ENCODE measurements around the gene TGDS. TPM values are rescaled to one million over a fixed set of nuclear protein-coding genes. Genes with fewer than 3 reads are reported as not detected.
"Not testable (repeated sequence)": the region's sequence is repeated elsewhere in the genome, so short reads cannot be mapped to it uniquely, and the experiment has no call there.

Gene TGDS
- total RNA-seq, 4 donors from 2014 or later = 6.8 to 11.4 (median 10.4) TPM

- Histone ChIP-seq H3K27me3 (no peaks in the 10 kb centered on the region), H3K27ac (no peak overlapping the region), H3K4me1 (no peaks in the 10 kb centered on the region), H3K9me3 (no peaks in the 10 kb centered on the region), H3K36me3 (no peaks in the 10 kb centered on the region), H3K4me3 (no peak overlapping the region)
- no peak for ATAC-seq
- TF ChIP-seq POLR2A (IDR thresholded peaks at IDR 0.05) (no peak), POLR2AphosphoS5 (IDR thresholded peaks at IDR 0.05) (no peak), EP300 (IDR thresholded peaks at IDR 0.05) (no peak)
- 74 to 88% methylated on average over 6 to 7 of the region's 7 CpGs for WGBS, 2 donors (ENCODE audit: low coverage in 1 of 2)
These were observed 58.0 kb downstream of the TGDS start for GRCh38 chr13:94537740-94538630.

GRCh38 chr13:94535775-94536174 lies 60.2 kb downstream of the TGDS start:
- TF ChIP-seq POLR2AphosphoS5 (IDR thresholded peaks at IDR 0.05) (no peak), EP300 (IDR thresholded peaks at IDR 0.05) (no peak), CTCF (IDR thresholded peaks at IDR 0.05) (no peak), POLR2A (IDR thresholded peaks at IDR 0.05) (no peak)
- Histone ChIP-seq H3K36me3 (no peaks in the 10 kb centered on the region), H3K4me3 (no peak overlapping the region), H3K4me1 (no peaks in the 10 kb centered on the region), H3K9me3 (peaks cover 0 to 7% (median 0%) of the 10 kb centered on the region in 3 donors), H3K27ac (no peak overlapping the region), H3K27me3 (no peaks in the 10 kb centered on the region)
- 48% methylated on average over 3 of the region's 4 CpGs; no CpG with 5 or more reads in 1 of the 2 donors for WGBS, 2 donors (ENCODE audit: low coverage in 1 of 2)
- no peak for ATAC-seq

GRCh38 chr13:94535231-94535630 lies 60.7 kb downstream of the TGDS start:
- Histone ChIP-seq H3K36me3 (no peaks in the 10 kb centered on the region), H3K9me3 (peaks cover 0 to 7% (median 0%) of the 10 kb centered on the region in 3 donors), H3K4me1 (no peaks in the 10 kb centered on the region), H3K27me3 (no peaks in the 10 kb centered on the region), H3K27ac (no peak overlapping the region), H3K4me3 (no peak overlapping the region)
- ATAC-seq = no peak
- TF ChIP-seq CTCF (IDR thresholded peaks at IDR 0.05) (no peak), POLR2AphosphoS5 (IDR thresholded peaks at IDR 0.05) (no peak), EP300 (IDR thresholded peaks at IDR 0.05) (no peak), POLR2A (IDR thresholded peaks at IDR 0.05) (no peak)
- 76 to 82% methylated on average over 2 of the region's 2 CpGs for WGBS, 2 donors (ENCODE audit: low coverage in 1 of 2)

- Histone ChIP-seq H3K27ac (no peak overlapping the region), H3K4me3 (no peak overlapping the region), H3K27me3 (no peaks in the 10 kb centered on the region), H3K9me3 (peaks cover 0 to 7% (median 0%) of the 10 kb centered on the region in 3 donors), H3K4me1 (no peaks in the 10 kb centered on the region), H3K36me3 (no peaks in the 10 kb centered on the region)
- TF ChIP-seq POLR2AphosphoS5 (IDR thresholded peaks at IDR 0.05) (no peak), POLR2A (IDR thresholded peaks at IDR 0.05) (no peak), EP300 (IDR thresholded peaks at IDR 0.05) (no peak), CTCF (IDR thresholded peaks at IDR 0.05) (no peak)
- ATAC-seq = no peak
- 55 to 90% methylated on average over 1 of the region's 1 CpG for WGBS, 2 donors (ENCODE audit: low coverage in 1 of 2)
These were observed 61.8 kb downstream of the TGDS start for GRCh38 chr13:94534166-94534565.

GRCh38 chr13:94532278-94532677 lies 63.7 kb downstream of the TGDS start:
- H3K4me1 ChIP-seq, H3K36me3 ChIP-seq, H3K9me3 ChIP-seq, H3K27ac ChIP-seq, ATAC-seq, H3K4me3 ChIP-seq, H3K27me3 ChIP-seq: not testable (repeated sequence)
- WGBS, 2 donors (ENCODE audit: low coverage in 1 of 2) = 73% methylated on average over 2 of the region's 2 CpGs; no CpG with 5 or more reads in 1 of the 2 donors

- not testable (repeated sequence) for H3K4me3 ChIP-seq, H3K9me3 ChIP-seq, H3K27me3 ChIP-seq, ATAC-seq, H3K27ac ChIP-seq, H3K36me3 ChIP-seq, H3K4me1 ChIP-seq
- WGBS, 2 donors (ENCODE audit: low coverage in 1 of 2) = no CpG with 5 or more reads among the region's 7 CpGs
These were observed 69.0 kb downstream of the TGDS start for GRCh38 chr13:94526956-94527355.
